Dendritic cell treated with granulocyte-macrophage colony-stimulating factor and Interleukin-4, amounts not matched to agents 40 ng/mL and 50 ng/mL, for 4 days (primary cell): ENCODE results near the gene MYH14.
"Not testable (repeated sequence)": the region's sequence is repeated elsewhere in the genome, so short reads cannot be mapped to it uniquely, and the experiment has no call there.

Experiments
- H3K27ac Mint-ChIP-seq: one replicate; pipeline ENCODE4 v1.8.0; 2022; ENCODE audit warnings: mild to moderate bottlenecking, mixed read lengths
- H3K27me3 Mint-ChIP-seq: one replicate; pipeline ENCODE4 v1.8.0; 2022; ENCODE audit warnings: mild to moderate bottlenecking, mixed read lengths
- H3K36me3 Mint-ChIP-seq: one replicate; pipeline ENCODE4 v1.8.0; 2022; ENCODE audit warnings: low read depth, mixed read lengths
- H3K4me1 Mint-ChIP-seq: one replicate; pipeline ENCODE4 v1.8.0; 2022; ENCODE audit warnings: low read depth, mixed read lengths
- H3K4me3 Mint-ChIP-seq: one replicate; pipeline ENCODE4 v1.8.0; 2022; ENCODE audit warnings: mild to moderate bottlenecking, moderate library complexity, mixed read lengths
- H3K9me3 Mint-ChIP-seq: one replicate; pipeline ENCODE4 v1.8.0; 2022; ENCODE audit warnings: mixed read lengths
- intact Hi-C: fragments of 100-400 bp; cut with micrococcal nuclease; formaldehyde crosslinking; loops from one replicate; pipeline ENCODE4 v1.15.0; 2022

MYH14 gene

DNA sequence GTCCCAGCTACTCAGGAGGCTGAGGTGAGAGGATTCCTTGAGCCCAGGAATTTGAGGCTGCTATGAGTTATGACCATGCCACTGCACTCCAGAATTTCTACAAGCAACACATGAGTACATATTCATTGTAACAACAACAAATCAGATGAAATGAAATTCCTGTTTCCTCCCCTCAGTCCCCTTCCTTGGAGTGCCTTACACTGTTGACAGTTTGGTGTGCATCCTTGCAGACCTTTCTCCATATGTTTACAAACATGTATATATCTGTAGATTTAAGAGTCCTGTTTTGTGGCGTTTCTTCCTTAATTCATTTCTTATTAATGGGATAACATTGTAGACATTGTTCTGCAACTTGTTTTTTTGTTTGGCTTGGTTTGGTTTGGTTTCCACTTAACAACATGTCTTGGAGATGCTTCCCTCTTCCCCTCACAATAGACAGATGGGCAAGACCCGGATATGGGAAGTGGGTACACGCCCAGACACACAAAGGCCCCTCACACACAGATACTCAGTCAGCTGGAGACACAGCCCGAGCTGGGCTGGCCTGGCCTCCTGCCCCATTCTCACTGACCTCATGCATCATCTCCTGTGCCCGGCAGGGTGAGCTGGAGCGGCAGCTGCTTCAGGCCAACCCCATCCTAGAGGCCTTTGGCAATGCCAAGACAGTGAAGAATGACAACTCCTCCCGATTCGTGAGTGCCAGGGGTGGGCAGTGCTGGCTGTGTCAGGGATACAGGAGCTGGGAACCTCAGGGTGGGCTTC lies 21.7 kb downstream of the MYH14 start:
- Mint-ChIP-seq H3K9me3 (peaks cover 14% of the 10 kb centered on the region), H3K4me1 (no peaks in the 10 kb centered on the region), H3K36me3 (no peaks in the 10 kb centered on the region), H3K27ac (no peak overlapping the region), H3K4me3 (no peak overlapping the region), H3K27me3 (peaks cover 19% of the 10 kb centered on the region)
- intact Hi-C loops: no loop called here

DNA sequence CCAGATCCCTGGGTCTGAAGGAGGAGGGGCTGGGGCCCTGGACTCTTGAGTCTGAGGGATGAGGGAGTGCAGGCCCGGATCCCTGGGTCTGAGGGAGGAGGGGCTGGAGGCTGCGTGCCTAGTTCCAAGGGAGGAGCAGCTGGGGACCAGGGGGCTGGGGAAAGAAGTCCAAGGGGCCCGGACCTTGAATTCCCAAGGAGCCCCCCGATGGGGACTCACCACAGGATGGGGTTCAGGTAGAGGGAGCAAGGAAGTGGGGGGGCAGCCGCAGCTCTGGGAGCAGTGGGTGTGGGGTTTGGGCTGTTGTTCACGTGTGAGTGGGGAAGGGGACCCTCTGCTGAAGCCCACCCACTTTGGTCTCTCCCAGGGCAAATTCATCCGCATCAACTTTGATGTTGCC lies 23.1 kb downstream of the MYH14 start:
- intact Hi-C loops: no loop called here
- peaks cover 14% of the 10 kb centered on the region for H3K9me3 Mint-ChIP-seq
- H3K4me1 Mint-ChIP-seq: peaks cover 5% of the 10 kb centered on the region
- H3K36me3 Mint-ChIP-seq: no peaks in the 10 kb centered on the region
- no peak overlapping the region for H3K27ac Mint-ChIP-seq
- H3K27me3 Mint-ChIP-seq: peaks cover 29% of the 10 kb centered on the region
- no peak overlapping the region for H3K4me3 Mint-ChIP-seq

DNA sequence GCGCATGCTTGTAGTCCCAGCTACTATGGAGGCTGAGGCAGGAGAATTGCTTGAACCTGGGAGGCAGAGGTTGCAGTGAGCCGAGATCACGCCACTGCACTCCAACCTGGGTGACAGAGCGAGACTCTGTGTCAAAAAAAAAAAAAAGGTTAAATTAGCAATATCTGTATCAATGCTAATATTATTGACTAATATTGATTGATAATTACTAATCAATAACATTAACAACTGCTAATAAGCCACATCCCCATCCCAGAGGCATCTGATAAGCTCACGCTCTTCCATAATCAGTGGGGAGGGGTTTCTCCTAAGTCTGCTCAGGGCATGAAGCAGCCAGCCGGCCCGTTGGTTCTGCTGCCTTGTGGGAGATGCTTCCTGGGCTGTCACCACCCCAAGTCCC lies 24.7 kb downstream of the MYH14 start:
- H3K4me3 Mint-ChIP-seq, H3K27ac Mint-ChIP-seq, intact Hi-C loops, H3K36me3 Mint-ChIP-seq, H3K4me1 Mint-ChIP-seq: not testable (repeated sequence)
- Mint-ChIP-seq H3K27me3 (peaks cover 29% of the 10 kb centered on the region), H3K9me3 (peaks cover 14% of the 10 kb centered on the region)

DNA sequence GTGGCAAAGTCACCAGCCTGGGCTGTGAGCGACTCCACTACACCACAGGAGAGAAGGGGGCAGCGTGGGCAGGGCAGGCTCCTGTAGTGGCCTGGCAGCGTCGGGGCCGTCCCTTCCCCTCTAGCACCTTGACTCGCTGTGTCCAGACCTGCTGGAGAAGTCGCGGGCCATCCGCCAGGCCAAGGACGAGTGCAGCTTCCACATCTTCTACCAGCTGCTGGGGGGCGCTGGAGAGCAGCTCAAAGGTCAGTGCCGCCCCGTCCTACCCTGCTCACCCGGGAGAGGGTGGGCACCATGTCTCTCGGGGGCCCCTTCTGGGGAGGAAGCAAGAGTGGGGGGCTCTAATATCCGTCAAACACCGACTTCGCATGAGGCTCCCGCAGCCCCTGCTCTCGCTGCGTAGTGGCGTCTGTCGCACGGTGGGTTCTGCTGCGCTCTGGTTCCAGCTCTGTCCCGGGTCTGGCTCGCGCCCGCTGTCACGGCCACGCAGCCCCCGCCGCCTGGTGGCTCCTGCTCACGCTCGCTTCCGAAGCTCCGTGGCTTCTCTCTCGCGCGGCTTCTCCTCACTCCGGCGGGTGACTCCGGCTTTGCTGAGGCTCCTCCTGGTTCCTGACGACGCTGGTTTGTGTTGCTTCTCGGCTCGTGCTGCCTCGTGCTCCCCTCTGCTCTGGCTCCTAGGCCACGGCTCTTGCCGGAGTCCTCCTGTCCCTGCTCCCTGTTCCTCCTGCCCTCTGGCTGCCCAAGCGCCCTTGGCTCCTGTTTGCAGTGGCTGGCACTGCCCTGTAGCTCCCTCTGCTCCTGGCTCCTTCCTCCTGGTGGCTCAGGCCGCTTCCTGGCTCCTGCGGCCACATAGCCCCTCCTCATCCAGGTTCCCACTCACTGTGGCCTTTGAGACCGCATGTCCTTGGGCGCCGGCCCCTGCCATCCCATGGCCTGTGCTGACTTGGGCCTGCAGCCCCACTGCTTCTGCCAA lies 27.2 kb downstream of the MYH14 start:
- Mint-ChIP-seq H3K9me3 (no peaks in the 10 kb centered on the region), H3K27me3 (peaks cover 27% of the 10 kb centered on the region), H3K36me3 (no peaks in the 10 kb centered on the region), H3K4me3 (no peak overlapping the region), H3K27ac (no peak overlapping the region), H3K4me1 (peaks cover 17% of the 10 kb centered on the region)
- intact Hi-C loops: no loop called here

DNA sequence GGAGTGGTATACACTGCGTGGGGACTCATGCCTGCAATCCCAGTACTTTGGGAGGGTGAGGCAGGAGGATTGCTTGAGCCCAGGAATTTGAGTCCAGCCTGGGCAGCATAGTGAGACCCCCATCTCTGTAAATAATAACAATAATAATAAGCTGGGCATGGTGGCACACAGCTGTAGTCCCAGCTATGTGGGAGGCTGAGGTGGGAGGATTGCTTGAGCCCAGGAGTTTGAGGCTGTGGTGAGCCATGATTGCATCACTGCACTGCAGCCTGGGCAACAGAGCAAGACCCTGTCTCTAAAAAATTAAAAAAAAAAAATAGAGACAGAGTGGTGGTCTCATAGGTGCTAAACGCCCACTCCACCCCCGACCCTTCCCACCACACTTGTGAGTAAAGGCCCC lies 28.0 kb downstream of the MYH14 start:
- Mint-ChIP-seq H3K4me1 (peaks cover 17% of the 10 kb centered on the region), H3K27me3 (peaks cover 27% of the 10 kb centered on the region)
- intact Hi-C loops, H3K9me3 Mint-ChIP-seq, H3K36me3 Mint-ChIP-seq, H3K27ac Mint-ChIP-seq, H3K4me3 Mint-ChIP-seq: not testable (repeated sequence)

DNA sequence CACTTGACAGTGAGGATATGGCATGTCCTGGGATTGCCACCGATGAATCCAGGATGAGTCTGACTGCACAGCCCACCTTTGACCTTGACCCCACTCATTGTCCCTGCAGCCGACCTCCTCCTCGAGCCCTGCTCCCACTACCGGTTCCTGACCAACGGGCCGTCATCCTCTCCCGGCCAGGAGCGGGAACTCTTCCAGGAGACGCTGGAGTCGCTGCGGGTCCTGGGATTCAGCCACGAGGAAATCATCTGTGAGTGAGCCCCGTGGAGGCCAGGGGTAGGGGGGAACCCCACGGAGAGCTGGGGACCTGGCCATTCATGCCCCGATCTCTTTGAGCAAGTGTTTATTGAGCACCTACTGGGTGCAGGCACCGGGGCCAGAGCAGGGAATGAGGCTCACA lies 28.4 kb downstream of the MYH14 start:
- no peaks in the 10 kb centered on the region for H3K36me3 Mint-ChIP-seq
- H3K4me1 Mint-ChIP-seq: peaks cover 17% of the 10 kb centered on the region
- H3K4me3 Mint-ChIP-seq: no peak overlapping the region
- intact Hi-C loops: no loop called here
- no peak overlapping the region for H3K27ac Mint-ChIP-seq
- peaks cover 27% of the 10 kb centered on the region for H3K27me3 Mint-ChIP-seq
- H3K9me3 Mint-ChIP-seq: no peaks in the 10 kb centered on the region

DNA sequence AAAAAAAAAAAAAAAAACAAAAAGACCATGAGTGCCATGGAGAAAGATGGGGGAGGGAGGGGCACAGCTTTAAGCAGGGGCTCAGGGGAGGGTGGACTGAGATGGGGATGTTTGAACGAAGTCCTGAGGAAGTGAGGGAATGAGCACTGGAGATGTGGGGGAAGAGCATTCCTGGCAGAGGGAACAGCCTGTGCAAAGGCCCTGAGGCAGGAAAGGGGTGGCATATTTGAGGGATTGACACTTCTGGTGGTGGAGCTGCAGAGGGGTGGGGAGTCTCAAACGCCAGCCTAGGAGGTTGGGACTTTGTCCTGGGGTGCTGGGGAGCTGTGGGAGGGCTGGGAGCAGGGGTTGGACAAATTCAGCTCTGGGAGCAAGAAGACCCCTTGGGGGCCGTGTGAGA lies 29.2 kb downstream of the MYH14 start:
- H3K9me3 Mint-ChIP-seq: no peaks in the 10 kb centered on the region
- peaks cover 27% of the 10 kb centered on the region for H3K27me3 Mint-ChIP-seq
- intact Hi-C loops: no loop called here
- no peak overlapping the region for H3K4me3 Mint-ChIP-seq
- H3K36me3 Mint-ChIP-seq: no peaks in the 10 kb centered on the region
- peaks cover 17% of the 10 kb centered on the region for H3K4me1 Mint-ChIP-seq
- no peak overlapping the region for H3K27ac Mint-ChIP-seq

DNA sequence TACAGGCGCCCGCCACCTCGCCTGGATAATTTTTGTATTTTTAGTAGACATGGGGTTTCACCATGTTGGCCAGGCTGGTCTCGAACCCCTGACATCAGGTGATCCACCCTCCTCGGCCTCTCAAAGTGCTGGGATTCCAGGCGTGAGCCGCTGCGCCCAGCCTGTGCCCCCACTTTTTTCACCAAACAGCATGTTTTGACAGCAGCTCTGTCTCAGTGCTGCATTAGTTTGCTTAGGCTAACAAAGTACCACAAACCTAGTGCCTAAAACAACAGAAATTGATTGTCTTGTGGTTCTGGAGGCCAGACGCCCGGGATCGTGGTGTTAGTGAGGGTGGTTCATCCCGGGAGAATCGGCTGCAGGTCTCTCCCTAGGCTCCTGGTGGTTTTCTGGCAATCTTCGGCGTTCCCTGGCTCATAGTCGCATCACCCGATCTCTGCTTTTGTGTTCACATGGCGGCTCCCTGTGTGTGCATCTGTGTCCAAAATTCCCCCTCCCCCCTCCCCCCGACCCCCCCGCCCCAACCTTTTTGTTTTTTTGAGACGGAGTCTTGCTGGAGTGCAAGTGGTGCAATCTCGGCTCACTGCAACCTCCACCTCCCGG lies 30.0 kb downstream of the MYH14 start:
- Mint-ChIP-seq H3K4me1 (peaks cover 17% of the 10 kb centered on the region), H3K4me3 (no peak overlapping the region), H3K36me3 (no peaks in the 10 kb centered on the region), H3K27me3 (peaks cover 26% of the 10 kb centered on the region), H3K9me3 (no peaks in the 10 kb centered on the region), H3K27ac (no peak overlapping the region)
- intact Hi-C loops: no loop called here

DNA sequence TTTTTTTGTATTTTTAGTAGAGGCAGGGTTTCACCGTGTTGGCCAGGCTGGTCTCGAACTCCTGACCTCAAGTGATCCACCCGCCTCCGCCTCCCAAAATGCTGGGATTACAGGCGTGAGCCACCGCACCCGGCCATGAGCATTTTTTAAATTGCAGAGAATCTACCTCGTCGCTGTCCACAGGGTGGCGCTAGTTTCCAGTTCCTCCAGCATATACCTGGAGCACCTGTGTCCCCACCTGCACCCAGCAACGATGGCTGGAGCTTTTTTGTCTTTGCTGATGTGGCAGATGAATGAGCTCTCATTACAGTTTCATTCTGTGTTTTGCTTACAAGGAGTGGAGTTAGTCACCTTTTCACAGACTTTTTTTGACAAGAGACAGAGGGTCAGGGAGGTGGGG lies 34.1 kb downstream of the MYH14 start:
- H3K27ac Mint-ChIP-seq, H3K4me3 Mint-ChIP-seq, H3K36me3 Mint-ChIP-seq, intact Hi-C loops, H3K9me3 Mint-ChIP-seq: not testable (repeated sequence)
- H3K4me1 Mint-ChIP-seq: peaks cover 12% of the 10 kb centered on the region
- peaks cover 14% of the 10 kb centered on the region for H3K27me3 Mint-ChIP-seq

DNA sequence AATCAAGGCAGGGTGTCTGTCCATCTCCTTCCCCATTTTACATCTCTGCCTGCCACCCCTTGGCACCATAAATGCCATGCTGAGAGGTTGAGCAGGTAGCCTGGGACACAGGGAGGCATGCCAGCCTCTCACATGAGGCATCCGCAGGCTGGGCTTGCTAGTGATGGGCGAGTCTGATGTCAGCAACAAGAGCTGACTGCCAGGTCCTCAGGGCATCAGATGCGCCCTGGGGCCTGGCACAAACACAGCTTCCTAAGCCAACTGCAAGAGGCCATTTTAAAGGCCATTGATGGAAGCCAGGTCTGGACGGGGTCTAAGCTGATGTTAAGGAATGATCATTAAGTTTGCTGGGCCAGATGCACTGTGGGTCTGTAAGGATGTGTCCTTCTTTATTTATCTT lies 34.6 kb downstream of the MYH14 start:
- Mint-ChIP-seq H3K27me3 (peaks cover 14% of the 10 kb centered on the region), H3K4me1 (peaks cover 12% of the 10 kb centered on the region), H3K36me3 (no peaks in the 10 kb centered on the region), H3K27ac (no peak overlapping the region), H3K9me3 (no peaks in the 10 kb centered on the region), H3K4me3 (no peak overlapping the region)
- intact Hi-C loops: no loop called here

DNA sequence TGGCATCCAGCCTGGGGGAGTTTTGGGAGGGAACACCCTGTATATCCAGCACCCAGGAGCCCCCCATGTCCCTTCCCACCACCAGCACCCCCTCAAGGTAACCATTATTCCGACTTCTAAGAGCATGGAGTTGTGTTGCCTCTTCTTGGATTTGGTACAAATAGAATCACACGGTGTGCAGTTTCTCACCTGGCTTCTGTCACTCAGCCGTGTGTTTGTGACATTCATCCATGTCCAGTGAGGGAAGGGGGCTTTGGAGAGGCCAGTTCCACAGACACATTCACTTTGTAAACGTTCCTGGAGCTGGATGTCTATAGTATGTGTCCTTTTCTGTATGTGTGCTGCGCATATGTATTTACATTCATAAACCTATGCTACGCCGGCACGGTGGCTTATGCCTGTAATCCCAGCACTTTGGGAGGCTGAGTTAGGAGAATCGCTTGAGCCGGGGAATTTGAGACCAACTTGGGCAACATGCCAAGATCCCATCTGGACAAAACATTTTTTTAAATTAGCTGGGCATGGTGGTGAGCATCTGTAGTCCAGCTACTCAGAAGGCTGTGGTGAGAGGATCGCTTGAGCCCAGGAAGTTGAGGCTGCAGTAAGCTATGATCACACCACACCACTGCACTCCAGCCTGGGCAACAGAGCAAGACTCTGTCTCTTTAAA lies 36.6 kb downstream of the MYH14 start:
- intact Hi-C loops: no loop called here
- no peak overlapping the region for H3K4me3 Mint-ChIP-seq
- H3K4me1 Mint-ChIP-seq: no peaks in the 10 kb centered on the region
- H3K27me3 Mint-ChIP-seq: peaks cover 22% of the 10 kb centered on the region
- no peak overlapping the region for H3K27ac Mint-ChIP-seq
- no peaks in the 10 kb centered on the region for H3K9me3 Mint-ChIP-seq
- no peaks in the 10 kb centered on the region for H3K36me3 Mint-ChIP-seq

DNA sequence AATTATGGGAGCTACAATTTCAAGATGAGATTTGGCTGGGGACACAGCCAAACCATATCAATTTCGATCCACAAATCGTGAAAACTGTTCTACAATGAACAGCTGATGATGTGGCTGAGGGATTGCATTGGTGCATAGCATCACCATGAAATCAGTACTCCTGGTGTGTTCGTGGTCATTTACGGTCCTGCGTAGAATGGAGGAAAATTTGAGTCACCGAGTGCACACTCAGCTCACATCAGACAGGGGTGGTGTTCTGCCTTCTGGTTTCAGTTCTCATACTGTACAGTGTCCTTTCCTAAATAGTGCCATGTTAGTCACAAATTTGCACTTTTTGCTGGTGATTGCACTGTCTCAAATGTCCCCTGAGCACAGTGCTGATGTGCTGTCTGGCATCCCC lies 39.2 kb downstream of the MYH14 start:
- intact Hi-C loops: no loop called here

DNA sequence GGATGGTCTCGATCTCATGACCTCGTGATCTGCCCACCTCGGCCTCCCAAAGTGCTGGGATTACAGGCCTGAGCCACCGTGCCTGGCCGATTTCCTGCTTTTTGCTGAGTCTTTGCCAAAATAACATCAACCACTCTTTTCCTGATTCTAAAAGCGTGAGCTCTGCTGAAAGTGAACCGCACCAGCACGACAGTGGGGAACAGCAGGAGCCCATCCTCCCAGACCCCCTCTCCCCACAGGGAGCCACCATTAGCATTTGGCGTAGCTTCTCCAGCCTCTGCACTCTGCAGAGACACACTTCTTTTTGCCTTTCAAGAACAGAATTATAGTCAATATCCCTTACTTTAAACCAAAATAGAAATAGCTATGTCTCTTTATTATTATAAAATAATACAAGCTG lies 41.3 kb downstream of the MYH14 start:
- H3K4me1 Mint-ChIP-seq: no peaks in the 10 kb centered on the region

More for the DNA sequence above, 39.2 kb downstream of the MYH14 start:
- Mint-ChIP-seq H3K36me3 (no peaks in the 10 kb centered on the region), H3K9me3 (no peaks in the 10 kb centered on the region), H3K27ac (no peak overlapping the region), H3K27me3 (peaks cover 31% of the 10 kb centered on the region), H3K4me1 (no peaks in the 10 kb centered on the region), H3K4me3 (no peak overlapping the region)

DNA sequence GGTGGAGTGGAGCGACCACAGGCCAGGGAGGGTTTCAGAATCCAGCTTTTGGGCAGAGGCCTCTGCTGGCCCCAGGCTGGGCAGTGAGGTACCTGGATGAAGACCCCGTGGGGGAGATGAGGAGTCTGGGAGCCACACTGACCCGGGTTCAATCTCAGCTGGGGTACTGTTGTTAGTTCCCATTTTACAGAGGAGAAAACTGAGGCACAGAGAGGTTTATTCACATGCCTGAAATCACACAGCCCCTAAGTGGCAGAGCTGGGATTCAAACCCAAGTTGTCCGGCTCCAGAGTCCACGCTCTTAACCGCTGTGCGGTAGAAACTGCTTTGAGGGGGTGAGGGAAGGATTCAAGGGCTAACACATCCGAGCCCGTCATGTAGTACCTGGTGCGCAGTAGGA lies 45.0 kb downstream of the MYH14 start:
- no peak overlapping the region for H3K27ac Mint-ChIP-seq
- H3K4me1 Mint-ChIP-seq: no peaks in the 10 kb centered on the region
- peaks cover 12% of the 10 kb centered on the region for H3K9me3 Mint-ChIP-seq
- intact Hi-C loops: no loop called here
- no peak overlapping the region for H3K4me3 Mint-ChIP-seq
- H3K27me3 Mint-ChIP-seq: peaks cover 24% of the 10 kb centered on the region
- H3K36me3 Mint-ChIP-seq: no peaks in the 10 kb centered on the region

More for the DNA sequence above, 41.3 kb downstream of the MYH14 start:
- no peaks in the 10 kb centered on the region for H3K9me3 Mint-ChIP-seq
- no peak overlapping the region for H3K4me3 Mint-ChIP-seq
- intact Hi-C loops: no loop called here
- H3K27me3 Mint-ChIP-seq: peaks cover 25% of the 10 kb centered on the region
- H3K27ac Mint-ChIP-seq: no peak overlapping the region
- no peaks in the 10 kb centered on the region for H3K36me3 Mint-ChIP-seq
